Activated CD8-positive, alpha-beta memory T cell treated with anti-CD3 and anti-CD28 coated beads for 1 hour (primary cell): ENCODE data around the gene PRELID2.
"Not testable (repeated sequence)": the region's sequence is repeated elsewhere in the genome, so short reads cannot be mapped to it uniquely, and the experiment has no call there.

ENCODE experiments used
- DNase-seq, 2 donors: peaks; one replicate each; pipeline ENCODE4 v3.0.0-alpha.2; 2020; ENCODE audit warnings: low read depth in 1 of 2; ENCODE audit errors: extremely low read depth in 1 of 2

Gene PRELID2

DNA sequence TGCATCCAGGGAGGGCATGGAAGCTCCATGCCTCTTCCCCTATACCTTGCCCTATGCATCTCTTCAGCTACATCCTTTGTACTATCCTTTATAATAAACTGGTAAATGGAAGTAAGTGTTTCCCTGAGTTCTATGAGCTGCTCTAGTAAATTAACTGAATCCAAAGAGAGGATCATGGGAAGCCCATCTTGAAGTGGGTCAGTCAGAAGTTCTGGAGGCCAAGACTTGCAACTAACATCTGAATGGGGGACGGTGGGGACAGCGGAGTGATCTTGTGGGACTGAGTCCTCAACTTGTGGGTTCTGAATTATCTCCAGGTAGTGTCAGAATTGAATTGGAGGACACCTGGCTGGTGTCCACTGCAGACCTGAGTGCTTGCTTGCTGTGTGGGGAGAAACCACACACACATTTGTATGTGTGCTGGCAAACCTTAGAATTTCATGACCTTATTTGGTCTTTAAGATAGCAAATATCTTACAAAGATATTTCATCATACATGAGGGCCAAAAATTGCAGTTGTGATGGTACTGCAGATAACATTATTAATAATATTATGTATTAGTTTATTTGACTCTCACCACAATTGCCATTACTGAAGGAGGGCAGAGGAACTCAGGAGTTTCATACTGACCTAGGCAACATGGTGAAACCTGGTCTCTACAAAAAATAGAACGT lies 5.5 kb upstream of the PRELID2 start:
- DNase-seq, result no peak

DNA sequence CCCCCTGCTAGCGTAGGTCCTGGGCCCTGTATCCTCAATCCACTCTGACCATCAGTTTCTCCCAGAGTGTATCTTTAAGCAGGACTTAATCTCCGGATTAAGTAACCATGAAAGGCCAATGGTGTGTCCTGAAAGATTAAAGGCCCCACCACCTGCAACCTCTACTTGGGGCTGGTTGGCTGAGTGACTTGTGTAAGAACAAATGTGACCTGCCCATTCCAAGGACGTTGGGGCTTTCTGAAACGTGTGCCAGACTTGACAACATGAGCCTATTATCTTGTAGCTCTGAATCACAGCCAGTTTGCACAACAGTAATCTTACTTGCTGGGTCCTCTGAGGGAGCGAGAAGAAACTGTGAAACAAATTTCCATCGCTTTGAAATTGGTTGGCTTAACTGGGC lies 3.1 kb upstream of the PRELID2 start:
- no peak for DNase-seq

GRCh38 chr5:145836241-145836640 lies 1.1 kb upstream of the PRELID2 start:
- not testable (repeated sequence) for DNase-seq

- no peak for DNase-seq
Measured at GRCh38 chr5:145835848-145836239, 702 bp upstream of the PRELID2 start.

GRCh38 chr5:145834554-145834916 lies 607 bp downstream of the PRELID2 start:
- no peak for DNase-seq

- DNase-seq, result no peak
Measured at GRCh38 chr5:145833631-145834200, 1.4 kb downstream of the PRELID2 start.

DNA sequence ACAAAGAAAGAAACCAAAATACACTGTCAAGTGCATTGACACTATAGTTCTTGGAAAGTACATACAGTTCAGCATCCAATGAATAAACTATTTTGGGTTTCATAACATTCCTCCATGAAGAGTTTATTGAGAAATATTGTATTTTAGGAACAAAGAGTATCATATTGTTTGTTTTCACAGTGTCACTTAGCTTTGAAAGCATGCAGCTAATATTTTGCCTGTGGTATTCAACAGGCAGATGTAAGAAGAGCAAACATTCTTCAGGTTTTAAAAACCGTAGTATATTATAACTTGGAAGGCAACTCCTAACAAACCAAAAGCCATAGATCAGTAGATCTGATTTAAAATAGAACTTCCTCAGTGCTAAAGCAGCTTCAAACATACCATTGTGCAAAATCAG lies 4.5 kb downstream of the PRELID2 start:
- no peak for DNase-seq

GRCh38 chr5:145829708-145830361 lies 5.3 kb downstream of the PRELID2 start:
- no peak for DNase-seq

DNA sequence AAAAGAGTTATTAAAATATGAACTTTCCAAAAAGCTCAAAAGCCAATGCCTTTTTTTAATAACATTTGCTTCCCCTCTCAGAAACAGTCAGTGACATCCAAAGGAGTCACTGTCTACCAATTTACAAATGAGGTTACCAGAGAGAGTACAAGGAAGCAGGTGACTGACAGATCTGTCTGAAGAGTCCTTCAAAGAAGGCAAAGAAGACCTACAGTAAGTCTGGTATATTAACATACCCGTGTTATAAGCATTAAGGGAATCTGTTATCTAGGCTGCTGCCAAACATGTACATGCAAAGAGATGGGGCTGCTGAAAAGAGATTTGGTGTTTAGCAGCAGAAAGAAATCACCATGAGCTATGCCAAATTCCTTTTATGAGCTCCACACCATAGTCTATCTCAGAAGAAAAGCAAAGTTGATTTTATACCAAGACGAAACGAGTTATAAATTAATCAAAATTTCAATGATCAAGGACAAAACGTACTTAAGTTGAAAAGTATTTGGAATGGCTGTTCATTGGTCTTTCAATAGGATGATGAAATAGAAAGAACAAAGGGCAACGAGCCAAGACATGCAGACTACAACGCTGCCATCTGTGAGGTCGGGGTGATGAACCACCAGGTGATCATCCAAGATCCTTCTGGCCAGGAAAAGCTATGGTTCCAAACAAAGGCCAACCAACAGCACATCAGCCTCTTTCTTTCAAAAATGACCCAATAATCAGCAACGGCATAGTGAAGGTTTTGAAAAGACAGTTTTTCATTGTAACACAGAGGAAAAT lies 8.1 kb downstream of the PRELID2 start:
- DNase-seq, result no peak

DNA sequence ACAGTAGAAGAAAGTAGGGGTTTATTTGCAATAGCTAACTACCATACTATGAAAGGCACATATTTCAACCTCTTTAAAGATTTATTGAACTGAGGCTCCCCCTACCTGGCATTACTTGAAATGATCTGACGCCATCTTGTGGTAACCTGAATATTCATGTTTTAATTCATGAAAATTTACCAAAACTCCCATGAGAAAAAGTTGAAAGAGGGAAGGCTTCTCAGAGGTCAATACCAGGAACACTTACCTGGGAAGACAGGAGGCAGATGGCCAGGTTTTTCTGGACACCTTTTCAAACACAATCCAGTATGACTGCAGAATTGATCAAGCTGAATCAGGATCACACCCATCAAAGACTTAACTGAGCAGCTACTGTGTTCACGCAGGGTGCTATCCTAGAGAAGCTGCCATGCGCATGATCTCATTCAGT lies 9.4 kb downstream of the PRELID2 start:
- no peak for DNase-seq

- DNase-seq, result no peak
Measured at GRCh38 chr5:145824040-145824439, 11.1 kb downstream of the PRELID2 start.

GRCh38 chr5:145818604-145819003 lies 16.5 kb downstream of the PRELID2 start:
- no peak for DNase-seq

- DNase-seq, result no peak
Measured at GRCh38 chr5:145812877-145813276, 22.3 kb downstream of the PRELID2 start.

GRCh38 chr5:145811834-145812625 lies 23.1 kb downstream of the PRELID2 start:
- no peak for DNase-seq

GRCh38 chr5:145806923-145807322 lies 28.2 kb downstream of the PRELID2 start:
- no peak for DNase-seq

GRCh38 chr5:145805819-145806218 lies 29.3 kb downstream of the PRELID2 start:
- DNase-seq, result no peak

DNA sequence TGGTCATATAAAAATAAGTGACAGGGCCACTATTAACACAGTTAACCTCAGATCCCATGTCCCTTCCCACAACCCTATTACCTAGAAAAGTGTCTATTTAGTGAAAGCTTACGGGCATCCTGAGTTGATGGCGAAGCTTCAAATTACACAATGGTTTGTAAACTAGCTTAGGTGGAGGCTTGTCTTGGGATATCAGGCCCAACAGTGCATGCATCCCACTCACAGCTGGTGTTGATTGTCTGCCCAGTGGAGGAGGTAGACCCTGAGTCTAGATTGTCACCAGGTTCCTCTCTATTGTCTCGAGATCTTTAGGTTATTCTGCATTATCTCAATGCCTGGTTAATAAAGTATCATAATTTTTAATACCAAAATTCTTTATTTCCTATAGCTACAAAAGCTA lies 30.4 kb downstream of the PRELID2 start:
- DNase-seq, result no peak

DNA sequence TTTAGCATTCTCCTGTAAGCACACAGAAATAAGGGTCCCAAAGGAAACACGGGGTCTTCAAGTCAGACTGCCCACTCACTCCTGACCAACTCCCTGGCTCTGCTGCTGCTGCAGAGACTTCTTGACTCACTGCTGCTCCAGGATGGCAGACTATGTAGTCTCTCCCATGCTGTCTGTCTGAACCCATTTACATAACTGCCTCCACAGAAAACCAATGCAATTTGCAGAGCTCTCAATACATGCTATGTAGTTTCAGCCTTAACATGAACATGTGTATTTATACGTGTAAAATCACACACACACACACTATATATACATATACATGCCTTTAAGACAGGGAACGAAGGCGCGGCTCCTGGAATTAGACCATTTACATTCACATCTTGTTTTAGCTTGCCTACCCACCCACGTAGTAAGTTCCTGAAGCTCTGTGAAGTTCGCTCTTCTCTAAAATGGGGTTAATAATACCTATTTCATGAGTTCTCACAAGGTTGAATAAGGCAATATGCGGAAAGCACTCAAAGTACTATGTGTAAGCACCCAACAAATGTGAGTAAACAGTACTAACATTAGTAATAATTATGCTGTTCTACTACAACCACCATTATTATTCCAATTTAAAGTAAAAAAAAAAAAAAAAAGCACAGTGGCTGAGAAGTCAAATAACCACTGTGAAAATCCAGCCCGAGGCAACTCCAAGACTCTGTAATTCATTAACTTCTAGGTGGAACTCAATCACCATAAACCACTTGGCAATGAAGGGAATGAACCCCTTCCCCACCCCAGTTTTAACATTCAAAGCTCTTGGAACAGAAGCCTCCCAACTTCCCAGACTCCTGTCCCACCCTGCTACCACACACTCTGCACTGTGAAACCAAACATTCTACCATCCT lies 31.8 kb downstream of the PRELID2 start:
- no peak for DNase-seq

DNA sequence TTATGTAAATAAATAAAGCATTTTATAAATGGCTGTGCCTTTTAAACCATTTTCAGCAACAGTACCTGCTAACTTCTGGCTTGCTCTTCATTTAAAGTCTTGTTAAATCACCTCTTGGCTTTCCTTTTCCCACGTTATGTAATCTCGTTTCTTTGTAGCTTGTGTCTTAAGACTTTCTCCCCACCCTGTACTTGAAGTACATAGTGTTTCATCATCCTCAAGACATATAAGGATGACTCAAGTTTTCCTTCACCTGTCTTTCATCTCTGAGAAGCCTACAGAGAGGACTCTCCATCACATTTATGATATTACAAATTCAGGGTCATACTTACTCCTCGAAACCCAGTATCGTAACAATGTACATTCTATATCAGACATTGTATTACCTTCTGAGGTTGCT lies 33.9 kb downstream of the PRELID2 start:
- DNase-seq, result no peak

GRCh38 chr5:145800181-145800580 lies 35.0 kb downstream of the PRELID2 start:
- no peak for DNase-seq
